Activated CD4-positive, alpha-beta T cell treated with anti-CD3 and anti-CD28 coated beads for 1 hour (primary cell): ENCODE data around the gene HEATR9.

Source experiments
- DNase-seq: peaks from one replicate; pipeline ENCODE4 v3.0.0-alpha.2; 2020

Gene HEATR9

DNA sequence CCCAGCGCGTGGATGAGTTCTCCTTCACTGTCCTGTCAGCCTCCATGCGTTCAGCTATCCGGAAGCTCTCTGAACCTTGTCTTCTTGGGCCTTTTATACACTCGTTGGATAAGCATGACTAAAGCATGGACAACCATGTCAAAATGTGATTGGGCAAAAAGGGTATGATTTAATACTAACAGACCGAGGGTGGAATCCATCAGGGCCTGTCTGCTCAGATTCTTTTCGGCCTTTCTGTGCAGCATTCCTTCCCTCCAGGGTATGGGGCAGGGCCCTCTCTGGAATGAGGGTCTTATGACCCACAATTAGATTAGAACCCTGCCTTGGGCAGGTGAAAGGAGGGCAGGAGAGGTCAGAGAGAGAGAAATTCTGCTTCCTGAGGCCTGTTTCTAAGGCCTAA lies 25.5 kb upstream of the HEATR9 start:
- DNase-seq, result no peak

DNA sequence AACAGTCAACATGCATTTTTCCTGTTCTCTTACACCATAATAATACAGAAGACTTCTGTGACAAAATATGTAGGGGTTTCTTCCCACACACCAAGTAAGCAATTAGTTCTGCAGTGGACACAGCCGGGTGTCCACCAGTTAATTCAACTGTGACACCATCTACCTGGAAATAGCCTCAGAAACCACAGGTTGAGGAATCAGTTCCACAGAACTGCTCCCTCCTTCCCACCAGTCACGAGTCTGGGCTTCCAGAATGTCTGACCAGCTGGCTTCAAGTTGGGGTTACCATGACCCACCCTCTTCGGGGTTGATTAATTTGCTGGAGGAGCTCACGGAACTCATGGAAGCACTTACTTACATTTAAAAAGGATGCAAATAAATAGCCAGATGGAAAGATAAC lies 25.1 kb upstream of the HEATR9 start:
- DNase-seq, result no peak

DNA sequence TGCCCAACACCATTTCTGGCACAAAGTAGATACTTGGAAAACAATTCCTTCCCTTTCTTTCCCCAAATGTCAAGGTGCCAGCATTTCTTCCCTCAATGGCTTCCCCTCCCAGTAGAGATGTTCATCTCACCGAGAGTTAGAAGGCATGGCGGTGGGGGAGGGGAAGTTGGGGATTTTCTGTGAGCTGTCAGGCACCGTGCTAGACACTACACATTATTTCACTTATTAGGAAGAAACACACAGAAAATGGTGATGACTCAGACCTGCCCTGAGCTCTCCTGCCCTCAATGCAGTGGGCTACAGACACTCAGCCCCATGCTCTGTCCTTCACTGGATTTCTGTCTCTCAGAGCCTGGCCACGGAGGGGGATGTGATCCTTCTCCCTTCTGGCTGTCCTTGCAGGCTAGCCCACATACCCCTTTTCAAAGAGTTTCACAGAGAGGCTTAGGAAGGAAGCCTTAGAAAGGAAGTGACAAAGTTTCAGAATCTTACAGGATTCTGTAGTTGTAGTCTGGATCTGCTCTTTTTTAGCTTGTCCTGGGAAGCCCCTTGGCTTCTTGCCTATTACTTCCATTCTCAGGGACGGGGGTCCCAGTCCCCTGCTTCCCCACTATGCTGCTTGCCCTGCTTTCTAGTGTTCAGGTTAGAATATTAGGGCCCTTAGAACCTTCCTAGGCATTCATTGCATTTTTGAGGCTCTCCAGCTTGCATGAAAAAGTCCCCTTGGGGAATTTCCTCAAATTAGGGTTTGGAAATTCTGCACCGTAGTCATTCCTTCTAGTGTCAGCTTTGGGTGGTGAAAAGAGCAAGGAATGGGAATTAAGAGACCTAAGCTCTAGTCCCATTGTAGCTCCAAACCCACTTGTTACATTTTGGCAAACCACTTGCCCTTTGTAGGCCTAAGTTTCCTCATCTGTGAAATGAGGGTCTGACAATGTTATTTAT lies 23.7 kb upstream of the HEATR9 start:
- no peak for DNase-seq

DNA sequence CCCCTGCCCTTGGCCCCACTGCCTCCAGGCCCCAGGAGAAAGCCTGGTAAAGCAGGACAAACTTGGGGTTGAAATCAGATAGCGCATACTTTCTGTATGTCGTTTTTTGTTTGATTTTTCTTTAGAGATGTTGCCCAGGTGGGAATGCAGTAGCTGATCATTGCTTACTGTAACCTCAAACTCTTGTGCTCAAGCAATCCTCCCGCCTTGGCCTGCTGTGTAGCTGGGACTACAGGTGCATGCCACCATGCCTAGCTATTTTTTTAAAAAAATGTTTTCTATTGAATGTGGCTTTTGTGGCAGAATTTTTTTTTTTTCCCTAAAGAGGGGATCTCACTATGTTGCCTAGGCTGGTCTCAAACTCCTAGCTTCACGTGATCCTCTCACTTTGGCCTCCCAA lies 22.6 kb upstream of the HEATR9 start:
- no peak for DNase-seq

DNA sequence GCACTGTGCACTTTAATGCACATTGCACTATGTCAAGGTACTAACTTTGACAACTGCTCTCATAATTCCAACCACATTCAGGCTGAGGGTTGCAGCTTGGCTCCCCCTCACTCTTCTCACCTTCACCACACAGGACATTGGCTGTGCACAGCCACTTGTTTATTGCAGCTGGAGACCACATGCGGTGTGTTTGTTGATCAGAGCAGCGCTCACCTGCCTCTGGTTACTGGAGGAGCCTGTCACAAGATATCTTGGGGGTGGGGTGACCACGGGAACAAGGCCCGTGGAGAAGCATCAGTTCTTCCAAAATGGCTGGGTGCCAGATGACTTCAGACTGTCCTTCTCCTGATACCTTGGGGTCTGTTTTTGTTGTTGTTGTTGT lies 22.1 kb upstream of the HEATR9 start:
- no peak for DNase-seq

DNA sequence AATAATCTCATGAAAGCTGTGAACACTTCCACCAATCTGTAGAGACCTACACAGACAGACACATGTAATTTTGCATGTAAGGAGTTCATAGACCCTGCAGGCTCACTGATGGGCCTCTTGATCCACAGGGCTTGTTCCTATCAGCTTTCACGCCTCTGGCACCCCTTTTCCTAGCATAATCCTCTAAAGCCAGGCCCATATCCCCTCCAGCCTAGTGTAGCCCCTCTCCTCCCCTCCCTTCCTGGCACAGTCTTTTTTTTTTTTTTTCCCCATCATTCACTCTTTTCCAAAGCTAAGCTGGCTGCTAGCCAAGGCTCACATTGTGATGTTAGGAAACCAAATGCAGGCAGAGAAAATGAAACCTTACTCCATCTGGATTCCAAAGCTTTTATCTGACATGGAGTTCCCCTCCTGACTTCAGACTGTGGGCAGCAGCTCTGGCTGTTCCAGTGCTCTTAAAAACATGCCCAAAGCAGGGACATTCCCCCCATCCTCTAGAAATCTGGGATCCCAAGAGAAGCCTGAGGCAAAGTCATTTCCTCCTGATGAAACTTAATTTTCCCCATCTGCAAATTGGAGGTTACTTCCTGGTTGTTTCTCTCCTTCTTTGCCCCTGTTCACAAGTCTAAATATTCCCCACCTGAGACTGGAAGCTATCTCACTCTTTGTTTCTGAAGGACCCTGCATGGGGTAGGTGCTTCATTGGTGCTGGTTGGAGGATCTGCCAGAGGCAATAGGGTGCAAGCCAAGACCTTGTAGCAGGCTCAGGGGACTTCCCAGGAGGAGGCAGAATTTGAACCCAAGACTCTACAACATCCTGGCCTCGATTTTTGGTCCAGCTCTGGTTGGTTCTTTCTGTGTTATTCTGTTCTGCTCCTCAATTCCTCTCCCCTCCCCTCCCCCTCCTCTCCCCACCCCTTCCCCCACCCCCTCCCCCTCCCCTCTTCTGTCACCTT lies 21.4 kb upstream of the HEATR9 start:
- no peak for DNase-seq

DNA sequence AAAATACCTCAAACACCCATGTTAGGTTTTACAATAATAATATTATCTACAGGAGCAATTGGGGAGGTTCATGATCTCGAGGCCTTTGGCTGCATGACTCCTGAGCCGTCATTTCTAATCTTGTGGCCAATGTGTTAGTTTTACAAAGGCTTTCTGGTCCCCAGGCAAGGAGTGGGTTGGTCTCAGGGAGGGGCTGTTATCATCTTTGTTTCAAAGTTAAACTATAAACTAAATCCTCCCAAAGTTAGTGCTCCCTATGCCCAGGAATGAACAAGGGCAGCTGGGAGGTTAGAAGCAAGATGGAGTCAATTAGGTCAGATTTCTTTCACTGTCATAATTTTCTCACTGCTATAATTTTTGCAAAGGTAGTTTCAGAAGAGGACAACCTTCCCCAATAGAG lies 20.6 kb upstream of the HEATR9 start:
- no peak for DNase-seq

DNA sequence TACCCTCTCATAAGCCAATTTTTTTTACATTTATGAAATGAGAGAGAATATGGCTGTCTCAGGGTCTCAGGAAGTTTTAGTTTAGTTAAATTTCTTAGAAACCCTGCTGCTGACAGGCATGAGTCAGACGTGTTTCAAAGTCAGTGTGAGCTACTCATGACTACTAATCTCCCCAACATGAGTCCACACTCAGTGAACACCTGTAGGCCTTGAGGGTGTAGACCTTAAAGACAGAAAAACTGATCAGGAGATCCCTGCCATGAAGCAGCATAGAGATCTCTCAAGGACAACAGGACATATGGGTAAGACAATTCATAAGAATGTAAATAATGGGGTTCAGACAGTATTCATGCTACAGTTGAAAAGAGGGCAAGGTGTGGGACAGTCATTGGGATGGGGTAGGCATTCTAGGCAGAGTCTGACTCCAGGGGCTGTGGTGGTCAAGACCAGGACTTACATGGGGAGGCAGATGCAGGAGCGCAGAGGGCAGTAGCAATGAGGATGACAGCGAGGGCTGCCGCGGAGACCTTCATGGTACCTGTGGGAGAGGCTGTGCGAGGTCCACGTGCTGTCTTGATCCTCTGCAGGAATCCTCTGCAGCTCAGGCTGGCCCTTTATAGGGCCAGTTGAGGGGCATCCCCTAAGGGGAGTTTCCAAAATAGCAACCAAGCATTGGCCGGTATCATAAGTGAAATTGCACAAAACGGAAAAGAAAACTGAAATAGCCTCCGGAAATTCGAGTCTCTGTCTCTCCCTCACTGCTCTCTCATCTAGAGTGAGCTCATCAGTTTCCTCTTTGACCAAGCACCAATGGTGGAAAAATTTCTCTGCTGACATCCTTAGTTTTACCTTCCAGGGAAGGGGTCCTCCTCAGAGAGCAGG lies 11.3 kb upstream of the HEATR9 start, which contains the start of gene CCL5:
Gene CCL5 (minus strand): TSS at position 588 of the 882 bp plus-strand sequence.
- peak; percentile 14 for DNase-seq

DNA sequence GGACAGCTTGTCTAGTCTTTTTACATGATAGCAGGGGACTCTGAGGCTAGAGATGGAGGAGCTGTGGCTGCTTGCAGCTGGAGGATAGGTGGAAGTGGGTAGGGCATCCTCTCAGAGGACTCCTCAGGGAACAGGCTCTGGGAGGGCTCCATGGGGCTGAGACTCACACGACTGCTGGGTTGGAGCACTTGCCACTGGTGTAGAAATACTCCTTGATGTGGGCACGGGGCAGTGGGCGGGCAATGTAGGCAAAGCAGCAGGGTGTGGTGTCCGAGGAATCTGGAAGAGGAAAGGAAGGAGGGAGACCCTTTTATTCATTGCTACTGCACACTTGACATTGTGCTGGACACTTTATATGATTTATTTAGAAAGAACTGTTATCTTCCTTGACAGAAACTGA lies 9.7 kb upstream of the HEATR9 start:
- no peak for DNase-seq

DNA sequence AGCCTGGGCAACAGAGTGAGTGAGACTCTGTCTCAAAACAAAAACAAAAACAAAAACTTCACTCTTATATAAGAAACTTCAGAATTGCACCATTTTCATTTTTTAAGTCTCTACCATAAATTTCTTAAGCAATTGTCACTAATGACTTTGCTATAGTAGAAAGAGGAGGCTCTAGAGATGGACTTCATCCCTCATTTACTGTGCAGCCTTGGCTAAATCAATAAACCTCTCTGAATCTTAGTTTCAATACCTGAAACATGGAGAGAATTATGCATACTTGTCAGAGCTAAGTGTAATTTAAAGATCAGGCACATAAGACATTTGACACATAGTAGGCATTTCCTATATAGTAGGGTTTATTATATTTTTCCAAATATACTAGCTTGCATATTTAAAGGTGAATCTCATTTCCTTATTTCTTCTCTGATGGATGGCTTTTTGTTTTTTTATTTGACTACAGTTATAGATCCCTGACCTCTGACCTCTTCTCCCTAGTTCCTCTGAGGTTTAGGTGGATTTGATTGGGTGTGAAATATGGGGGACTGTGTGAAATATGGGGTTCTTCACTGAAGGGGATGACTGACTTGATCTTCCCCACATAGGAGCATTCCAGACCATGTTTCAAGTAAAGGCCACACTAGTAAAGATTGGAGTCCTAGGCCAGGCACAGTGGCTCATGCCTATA lies 8.8 kb upstream of the HEATR9 start:
- no peak for DNase-seq

DNA sequence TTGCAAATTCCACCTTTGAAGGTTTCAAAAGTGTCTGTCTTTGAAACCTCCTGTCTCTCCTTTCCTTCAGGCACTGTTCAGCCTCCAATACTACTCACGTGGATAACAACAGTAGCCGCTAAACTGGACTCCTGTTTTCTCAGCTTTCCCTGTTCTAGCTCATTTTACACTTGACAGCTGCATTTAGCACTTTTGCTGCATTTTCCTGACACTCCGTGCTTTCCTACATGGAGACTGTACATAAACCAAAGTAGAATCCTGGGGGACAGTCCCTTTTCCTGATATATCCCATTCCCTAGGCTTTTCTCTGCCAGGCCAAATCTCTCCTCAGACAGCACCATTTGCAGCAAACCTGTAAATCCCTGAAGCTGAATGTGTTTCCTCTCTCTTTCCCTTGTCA lies 7.8 kb upstream of the HEATR9 start:
- no peak for DNase-seq

DNA sequence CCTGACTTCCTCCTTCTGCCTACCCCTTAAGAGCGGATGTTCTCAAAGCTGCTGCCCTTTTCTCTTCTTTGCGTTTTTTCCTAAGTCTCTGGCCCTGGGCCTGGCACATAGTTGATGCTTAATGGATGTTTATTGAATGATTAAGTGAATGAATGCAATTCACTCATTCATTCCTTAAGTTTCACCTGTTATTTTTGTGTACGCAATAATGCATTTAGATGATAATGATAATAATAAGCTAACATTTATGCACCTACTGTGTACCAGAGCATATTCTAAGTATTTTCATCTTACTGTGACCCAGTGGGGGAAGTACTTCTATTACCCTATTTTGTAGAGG lies 7.1 kb upstream of the HEATR9 start:
- no peak for DNase-seq

DNA sequence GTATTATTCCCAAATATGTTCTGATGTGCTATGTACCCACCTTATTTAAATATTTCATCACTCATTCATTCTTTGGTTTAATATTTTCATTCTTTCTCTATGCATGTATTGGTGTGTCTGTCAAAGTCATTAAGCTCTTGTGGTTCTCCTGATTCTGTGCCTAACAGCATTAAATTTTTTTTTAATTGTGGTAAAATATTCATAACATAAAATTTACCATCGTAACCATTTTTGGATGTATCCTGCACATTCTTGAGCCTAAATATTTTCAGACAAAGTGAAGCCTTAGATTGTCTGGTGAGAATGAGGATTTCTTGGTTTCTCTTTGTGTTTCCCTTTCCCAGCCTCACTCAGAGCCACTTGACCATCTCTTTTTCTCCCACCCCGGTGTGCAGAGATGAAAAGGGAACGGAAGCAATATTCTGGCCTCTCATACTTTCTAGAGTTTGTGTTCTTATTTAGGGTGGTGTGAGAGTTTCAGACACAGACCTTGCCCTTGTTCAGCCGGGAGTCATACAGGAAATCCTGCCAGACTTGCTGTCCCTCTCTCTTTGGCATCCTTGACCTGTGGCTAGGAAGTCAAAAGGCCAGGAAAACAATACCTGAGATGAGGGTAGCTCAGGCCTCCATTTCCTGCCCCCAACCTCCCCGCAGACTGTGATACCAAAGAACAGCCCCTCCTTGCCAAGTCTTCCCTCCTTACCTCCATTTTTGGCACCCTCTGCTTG lies 6.5 kb upstream of the HEATR9 start:
- no peak for DNase-seq

DNA sequence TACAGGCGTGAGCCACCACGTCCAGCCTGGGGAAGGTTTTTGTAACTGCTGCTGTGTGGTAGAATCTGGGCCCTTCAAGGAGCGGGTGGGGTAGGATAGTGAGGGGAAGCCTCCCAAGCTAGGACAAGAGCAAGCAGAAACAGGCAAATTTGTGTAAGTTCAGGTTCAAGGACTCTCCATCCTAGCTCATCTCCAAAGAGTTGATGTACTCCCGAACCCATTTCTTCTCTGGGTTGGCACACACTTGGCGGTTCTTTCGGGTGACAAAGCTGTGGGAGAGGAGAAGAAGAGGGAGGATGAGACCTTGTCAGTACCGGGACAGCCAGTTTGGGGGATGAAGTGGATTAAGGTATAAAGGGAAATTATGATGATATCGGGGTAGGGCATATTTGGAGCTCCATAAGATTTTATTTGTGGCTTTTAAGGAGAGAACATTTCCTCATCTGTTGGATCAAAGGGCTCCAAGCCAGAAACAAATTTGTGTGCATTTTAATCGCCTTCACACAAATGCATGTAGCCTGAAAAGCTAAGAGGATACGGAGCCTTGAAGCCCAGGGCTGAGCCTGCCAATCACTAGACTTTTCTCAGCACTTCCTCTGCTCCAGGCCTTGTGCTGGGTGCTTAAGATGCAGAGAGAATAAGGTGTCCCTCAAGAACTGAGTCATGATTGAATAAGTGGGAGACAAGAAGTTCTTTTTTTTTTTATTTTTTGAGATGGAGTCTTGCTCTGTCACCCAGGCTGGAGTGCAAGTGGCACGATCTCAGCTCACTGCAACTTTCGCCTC lies 3.7 kb upstream of the HEATR9 start:
- DNase-seq, result no peak

DNA sequence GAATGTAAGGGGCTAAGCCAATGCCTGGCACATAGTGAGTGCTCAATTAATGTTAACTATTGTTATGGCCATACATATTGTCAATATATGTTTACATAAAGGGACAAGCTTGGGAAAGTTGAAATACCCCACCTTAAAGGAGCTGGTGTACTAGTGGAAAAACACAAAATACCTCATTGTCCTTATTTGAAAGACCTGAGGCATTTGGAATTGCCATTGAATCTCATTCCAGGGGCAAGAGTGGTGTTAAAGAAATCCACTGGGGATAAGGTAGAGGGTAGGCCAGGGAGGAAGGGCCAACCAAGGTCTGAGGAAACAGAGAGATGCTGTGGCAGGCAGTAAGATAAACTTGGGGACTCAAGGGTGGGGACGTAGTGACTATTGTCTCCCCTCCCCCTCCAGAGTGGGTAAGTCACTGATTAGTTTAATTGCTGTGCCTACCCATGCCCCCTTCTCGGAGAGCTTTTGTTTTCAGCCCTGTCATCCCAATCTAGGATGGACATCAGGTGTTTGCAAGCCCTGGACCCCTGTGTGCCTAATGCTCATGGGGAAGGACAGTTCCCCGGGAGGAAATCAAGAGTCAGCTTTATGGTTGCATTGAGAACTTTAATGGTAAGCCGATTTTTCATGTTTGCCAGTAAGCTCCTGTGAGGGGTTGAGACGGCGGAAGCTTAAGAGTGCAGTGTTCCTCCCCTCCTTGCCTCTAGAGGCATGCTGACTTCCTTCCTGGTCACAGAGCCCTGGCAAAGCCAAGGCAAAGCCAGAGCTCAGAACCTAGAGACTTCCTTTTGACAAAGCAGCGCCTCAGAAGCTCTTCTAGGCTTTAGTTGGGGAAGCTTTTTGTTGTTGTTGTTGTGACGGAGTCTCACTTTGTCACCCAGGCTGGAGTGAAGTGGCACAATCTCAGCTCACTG lies 2.5 kb upstream of the HEATR9 start:
- DNase-seq, result no peak

DNA sequence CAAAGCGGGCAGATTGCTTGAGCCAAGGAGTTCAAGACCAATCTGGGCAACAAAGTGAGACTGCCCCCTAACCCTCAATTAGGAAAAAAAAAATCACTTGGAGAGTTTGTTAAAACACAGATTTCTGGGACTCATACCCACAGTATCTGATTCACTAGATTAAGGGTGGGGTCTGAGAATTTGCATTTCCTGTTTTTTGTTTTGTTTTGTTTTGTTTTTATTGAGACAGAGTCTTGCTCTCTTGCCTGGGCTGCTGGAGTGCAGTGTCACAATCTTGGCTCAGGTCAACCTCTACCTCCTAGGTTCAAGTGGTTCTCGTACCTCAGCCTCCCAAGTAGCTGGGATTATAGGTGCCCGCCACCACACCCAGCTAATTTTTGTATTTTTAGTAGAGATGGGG lies 1.1 kb downstream of the HEATR9 start:
- no peak for DNase-seq

DNA sequence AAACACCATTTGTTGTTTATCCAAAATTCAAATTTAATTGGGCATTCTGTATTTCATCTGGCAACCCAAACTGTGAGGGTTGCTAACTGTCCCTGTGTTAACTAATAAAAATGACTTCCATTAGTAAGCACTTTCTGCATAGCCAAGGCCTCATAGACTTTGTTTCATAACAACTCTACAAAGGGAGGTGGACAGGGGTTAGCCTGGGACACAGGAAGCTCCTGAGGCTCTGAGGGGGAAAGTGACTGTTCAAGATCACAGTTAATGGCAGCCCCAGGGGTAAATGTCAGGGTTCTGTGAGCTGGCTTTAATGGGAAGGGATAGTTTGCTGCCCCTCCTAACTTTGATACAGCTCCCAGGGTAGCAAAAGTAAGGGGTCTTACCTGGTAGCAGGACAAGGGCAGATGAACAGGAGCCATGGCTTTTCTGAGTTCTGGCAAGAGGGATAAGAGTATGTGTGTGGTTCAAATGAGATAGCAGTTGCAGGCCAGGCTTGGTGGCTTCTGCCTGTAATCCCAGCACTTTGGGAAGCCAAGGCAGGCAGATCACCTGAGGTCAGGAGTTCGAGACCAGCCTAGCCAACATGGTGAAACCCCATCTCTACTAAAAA lies 2.2 kb downstream of the HEATR9 start:
- DNase-seq, result no peak

DNA sequence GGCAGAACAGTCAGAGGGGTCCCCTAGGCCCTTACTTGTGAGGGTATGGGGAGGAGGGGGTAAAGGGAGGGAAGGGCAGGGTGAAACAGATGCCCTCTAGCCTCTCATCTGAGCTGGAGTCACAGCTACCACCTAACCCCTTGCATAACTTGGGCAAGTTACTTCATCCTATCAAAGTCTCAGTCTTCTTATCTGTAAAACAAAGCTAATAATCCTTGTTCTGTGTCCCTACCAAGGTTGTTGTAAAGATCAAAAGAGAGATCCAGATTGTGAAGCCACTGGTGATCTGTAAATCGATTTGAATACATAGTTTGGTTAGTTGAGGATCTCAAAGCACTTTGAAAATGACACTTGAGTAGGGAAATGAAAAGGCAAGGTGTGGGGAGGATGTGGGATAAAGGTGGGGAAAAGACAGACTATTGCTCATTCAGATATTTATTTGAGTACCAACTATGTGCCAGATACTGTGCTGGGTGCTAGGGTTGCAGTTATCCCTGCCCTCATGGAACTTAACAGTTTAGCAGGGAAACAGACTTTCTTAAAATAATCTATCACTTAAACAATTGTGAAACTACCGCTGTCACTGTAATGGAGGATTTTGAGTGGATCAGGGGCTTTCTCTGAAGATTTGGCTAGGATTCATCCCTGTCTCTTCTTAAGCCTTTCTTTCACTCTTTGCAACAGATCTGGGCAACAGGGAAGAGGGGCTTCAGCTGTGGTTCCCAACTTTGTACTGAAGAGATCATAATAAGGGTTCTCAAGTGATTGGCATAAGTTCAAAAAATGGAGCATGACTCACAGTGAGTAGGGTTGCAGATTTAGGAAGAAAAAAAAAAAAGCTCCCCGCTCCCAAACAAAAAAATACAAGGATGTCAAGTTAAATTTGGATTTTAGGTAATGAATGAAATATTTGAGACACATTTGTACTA lies 3.0 kb downstream of the HEATR9 start:
- DNase-seq, result no peak
